CD4-positive, alpha-beta T cell (primary cell): Measurements from ENCODE around the gene FNIP2. TPM values are rescaled to one million over a fixed set of nuclear protein-coding genes. Genes with fewer than 3 reads are reported as not detected.
A peak's percentile ranks its signal among the peaks of the same experiment; 100 is the strongest.

Experiments used
- ATAC-seq: fragments of 200-7000 bp; cut with Tn5 transposase; one replicate; pipeline ENCODE4 v1.10.0; 2022; ENCODE audit warnings: mild to moderate bottlenecking; ENCODE audit not compliant: poor library complexity
- CTCF ChIA-PET: fragments of 350-600 bp; sonication (Branson Sonifier 250); formaldehyde crosslinking; loops from one replicate; lab custom pipeline; 2021; ENCODE audit warnings: antibody characterized with exemption, inconsistent platforms; lab: Charles Lee
- POLR2A ChIA-PET: fragments of 350-600 bp; sonication (Branson Sonifier 250); formaldehyde crosslinking; loops from one replicate; lab custom pipeline; 2021; ENCODE audit warnings: antibody characterized with exemption, inconsistent platforms; lab: Charles Lee
- DNase-seq, 14 experiments: peaks; one replicate each; pipeline ENCODE4 v3.0.0-alpha.2; 2013 to 2020; ENCODE audit warnings: mixed read lengths in 2 of 14
- H3K27ac ChIP-seq, 2 donors: one replicate each; pipeline versions ENCODE4 v1.5.1 to v1.7.0; 2013; ENCODE audit warnings: low read length in 2 of 2, low read depth in 1 of 2, mild to moderate bottlenecking in 1 of 2
- H3K27me3 ChIP-seq, 2 experiments: 1 replicate in 1 of 2; 2 replicates in 1 of 2; pipeline versions ENCODE4 v1.6.1 to v1.7.0; 2013; ENCODE audit warnings: low read length in 2 of 2, control low read depth in 1 of 2, mild to moderate bottlenecking in 1 of 2, moderate library complexity in 1 of 2; ENCODE audit not compliant: insufficient read depth in 2 of 2, control insufficient read depth in 1 of 2
- H3K36me3 ChIP-seq: one replicate; pipeline ENCODE4 v1.6.1; 2013; ENCODE audit warnings: low read length, control low read depth; ENCODE audit not compliant: insufficient read depth
- H3K4me1 ChIP-seq: one replicate; pipeline ENCODE4 v1.6.1; 2013; ENCODE audit warnings: low read length, control low read depth; ENCODE audit not compliant: insufficient read depth
- H3K4me3 ChIP-seq: one replicate; pipeline ENCODE4 v1.5.1; 2013; ENCODE audit warnings: mild to moderate bottlenecking, low read length, moderate library complexity
- H3K9me3 ChIP-seq, 2 experiments: 1 replicate in 1 of 2; 2 replicates in 1 of 2; pipeline versions ENCODE4 v1.6.1 to v1.7.0; 2013; ENCODE audit warnings: low read length in 2 of 2, mild to moderate bottlenecking in 2 of 2, control low read depth in 1 of 2, moderate library complexity in 1 of 2; ENCODE audit not compliant: control insufficient read depth in 1 of 2, insufficient read depth in 1 of 2
- H3K27ac Mint-ChIP-seq: one replicate; pipeline ENCODE4 v1.8.0; 2020; ENCODE audit warnings: mixed read lengths
- H3K27me3 Mint-ChIP-seq: one replicate; pipeline ENCODE4 v1.8.0; 2021; ENCODE audit warnings: mixed read lengths
- H3K36me3 Mint-ChIP-seq: one replicate; pipeline ENCODE4 v1.8.0; 2021; ENCODE audit warnings: low read depth, mixed read lengths
- H3K4me1 Mint-ChIP-seq: one replicate; pipeline ENCODE4 v1.8.0; 2021; ENCODE audit warnings: low read depth, mixed read lengths
- H3K4me3 Mint-ChIP-seq: one replicate; pipeline ENCODE4 v1.8.0; 2020; ENCODE audit warnings: mild to moderate bottlenecking, mixed read lengths
- H3K9me3 Mint-ChIP-seq: one replicate; pipeline ENCODE4 v1.8.0; 2020; ENCODE audit warnings: mixed read lengths
- CTCF ChIP-seq: fragments of 200-600 bp; IDR thresholded peaks from one replicate; pipeline ENCODE4 v1.8.0; 2022; ENCODE audit warnings: antibody characterized with exemption, mild to moderate bottlenecking
- intact Hi-C, 2 experiments: fragments of 100-400 bp; cut with DNase I in 1 of 2; cut with micrococcal nuclease in 1 of 2; formaldehyde crosslinking; loops; one replicate each; pipeline versions ENCODE4 v1.15.1 to v1.9.0; 2023 to 2025; cut with DNase I, micrococcal nuclease
- total RNA-seq, 174 experiments: library from RNA in 2 of 174; stranded (reverse) in 2 of 174; gene quantifications; one replicate each; pipeline ENCODE4 v1.2.3 and lab custom pipeline; 2021 to 2026

Gene FNIP2
- total RNA-seq, 2 experiments from 2014 or later, result 7.5 to 7.7 TPM

GRCh38 chr4:158857951-158858350 is 89.1 kb downstream of the FNIP2 start:
- intact Hi-C loops, result loop anchor here (1.0 to 10.0 kb wide), 3 partner anchors 317 to 347 kb away; no protein-coding TSS in a partner anchor
- no peak overlapping the region for H3K27ac Mint-ChIP-seq
- Histone ChIP-seq H3K4me3 (no peak overlapping the region), H3K4me1 (no peaks in the 10 kb centered on the region), H3K27ac (no peak overlapping the region), H3K9me3 (no peaks in the 10 kb centered on the region), H3K27me3 (no peaks in the 10 kb centered on the region), H3K36me3 (peaks cover 27% of the 10 kb centered on the region)
- H3K4me1 Mint-ChIP-seq, result no peaks in the 10 kb centered on the region
- DNase-seq (no peak), ATAC-seq (no peak)
- H3K36me3 Mint-ChIP-seq, result peaks cover 40% of the 10 kb centered on the region
- no peaks in the 10 kb centered on the region for H3K27me3 Mint-ChIP-seq
- no peak for TF ChIP-seq CTCF
- H3K4me3 Mint-ChIP-seq, result no peak overlapping the region
- CTCF ChIA-PET, result interaction anchor here (2.4 kb wide), 1 partner anchor 345 kb away, joined by 8 read pairs; no protein-coding TSS in a partner anchor
- H3K9me3 Mint-ChIP-seq, result no peaks in the 10 kb centered on the region
- POLR2A ChIA-PET, result no interaction called here

GRCh38 chr4:158858410-158859199 is 89.8 kb downstream of the FNIP2 start:
- Mint-ChIP-seq H3K4me3 (no peak overlapping the region), H3K27ac (no peak overlapping the region), H3K36me3 (peaks cover 45% of the 10 kb centered on the region), H3K4me1 (no peaks in the 10 kb centered on the region), H3K9me3 (no peaks in the 10 kb centered on the region), H3K27me3 (no peaks in the 10 kb centered on the region)
- intact Hi-C loops, result loop anchor here (2.0 to 10.0 kb wide), 2 partner anchors 316 to 346 kb away; no protein-coding TSS in a partner anchor
- peak in 2 of 14 experiments; percentile 12 to 31 for DNase-seq
- CTCF ChIA-PET, result no interaction called here
- POLR2A ChIA-PET, result no interaction called here
- no peaks in the 10 kb centered on the region for H3K4me1 ChIP-seq
- H3K36me3 ChIP-seq, result peaks cover 31% of the 10 kb centered on the region
- ATAC-seq, result no peak
- no peaks in the 10 kb centered on the region for H3K9me3 ChIP-seq
- H3K27ac ChIP-seq, result no peak overlapping the region
- H3K27me3 ChIP-seq, result no peaks in the 10 kb centered on the region
- TF ChIP-seq CTCF, result no peak
- no peak overlapping the region for H3K4me3 ChIP-seq

- peaks cover 31% of the 10 kb centered on the region for H3K36me3 ChIP-seq
- no peak overlapping the region for H3K4me3 ChIP-seq
- ChIA-PET POLR2A (no interaction called here), CTCF (no interaction called here)
- ATAC-seq (no peak), DNase-seq (no peak)
- no peaks in the 10 kb centered on the region for H3K27me3 ChIP-seq
- Mint-ChIP-seq H3K36me3 (peaks cover 50% of the 10 kb centered on the region), H3K27ac (no peak overlapping the region), H3K9me3 (no peaks in the 10 kb centered on the region), H3K4me1 (no peaks in the 10 kb centered on the region), H3K4me3 (no peak overlapping the region), H3K27me3 (no peaks in the 10 kb centered on the region)
- no peaks in the 10 kb centered on the region for H3K4me1 ChIP-seq
- intact Hi-C loops, result loop anchor here (2.0 to 10.0 kb wide), 3 partner anchors 205 to 345 kb away; no protein-coding TSS in a partner anchor
- H3K27ac ChIP-seq, result no peak overlapping the region
- H3K9me3 ChIP-seq, result no peaks in the 10 kb centered on the region
- TF ChIP-seq CTCF, result no peak
Observed at GRCh38 chr4:158859661-158860060, 90.8 kb downstream of the FNIP2 start.
